ENCODE results near the gene PGP.
"Not testable (repeated sequence)": the region's sequence is repeated elsewhere in the genome, so short reads cannot be mapped to it uniquely, and the experiment has no call there.

The PGP gene

DNA sequence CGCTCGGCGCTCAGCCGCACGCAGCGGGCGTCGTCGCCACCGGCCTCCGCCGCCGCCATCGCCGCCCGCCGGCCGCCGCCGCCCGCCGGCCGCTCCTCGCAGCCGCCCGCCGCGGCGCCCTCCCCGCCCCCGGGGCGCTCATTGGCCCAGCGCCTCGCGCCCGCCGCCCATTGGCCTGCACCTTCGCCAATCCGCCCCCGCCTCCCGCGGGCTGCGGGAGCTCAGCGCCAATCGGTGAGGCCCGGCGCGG lies at the start of gene PGP:
TSS of gene PGP (minus strand) at position 122 of the 250 bp plus-strand sequence. CDS start at position 59, 63 bp downstream.
- no peak for TF ChIP-seq CTCF (IDR thresholded peaks at IDR 0.05; ENCODE audit: low read depth, low read length, missing control alignments)
- Histone ChIP-seq H3K27ac (peak within 1 kb of the TSS; percentile 85), H3K27me3 (replicated peaks) (no peaks in the 10 kb centered on the region), H3K36me3 (replicated peaks) (no peaks in the 10 kb centered on the region), H3K4me3 (ENCODE audit: low read depth, low read length) (peak within 1 kb of the TSS; percentile 74)
- in situ Hi-C loops (cut with HindIII; ENCODE audit: low pct_ligation_motif_present, low sequenced_read_pairs): no loop called here
- DNase-seq: no peak

GRCh38 chr16:2263026-2263425 lies 48.4 kb upstream of the PGP start:
- H3K27ac ChIP-seq; DNase-seq; H3K4me3 ChIP-seq (ENCODE audit: low read depth, low read length); in situ Hi-C loops (cut with HindIII; ENCODE audit: low pct_ligation_motif_present, low sequenced_read_pairs); H3K27me3 ChIP-seq (replicated peaks): not testable (repeated sequence)
- H3K36me3 ChIP-seq (replicated peaks): peaks cover 48% of the 10 kb centered on the region

DNA sequence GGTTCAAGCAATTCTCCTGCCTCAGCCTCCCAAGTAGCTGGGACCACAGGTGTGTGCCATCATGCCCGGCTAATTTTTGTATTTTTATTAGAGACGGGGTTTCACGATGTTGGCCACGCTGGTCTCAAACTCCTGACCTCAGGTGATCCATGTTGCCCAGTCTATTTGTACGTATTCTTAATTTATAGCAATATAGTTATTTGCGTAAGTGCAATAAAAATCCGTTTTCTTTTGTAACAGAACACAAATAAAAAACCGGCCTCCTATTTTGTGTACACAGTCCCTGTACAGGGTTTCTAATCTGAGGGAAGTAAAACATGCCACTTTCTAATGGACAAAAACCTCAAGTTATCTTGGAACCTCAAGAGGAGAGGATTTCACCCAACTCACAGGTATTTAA lies 45.6 kb upstream of the PGP start:
- Histone ChIP-seq H3K4me3 (ENCODE audit: low read depth, low read length) (no peak overlapping the region), H3K27ac (no peak overlapping the region), H3K36me3 (replicated peaks) (peaks cover 76% of the 10 kb centered on the region), H3K27me3 (replicated peaks) (no peaks in the 10 kb centered on the region)
- in situ Hi-C loops (cut with HindIII; ENCODE audit: low pct_ligation_motif_present, low sequenced_read_pairs): no loop called here
- DNase-seq: no peak
- no peak for TF ChIP-seq CTCF (IDR thresholded peaks at IDR 0.05; ENCODE audit: low read depth, low read length, missing control alignments)

DNA sequence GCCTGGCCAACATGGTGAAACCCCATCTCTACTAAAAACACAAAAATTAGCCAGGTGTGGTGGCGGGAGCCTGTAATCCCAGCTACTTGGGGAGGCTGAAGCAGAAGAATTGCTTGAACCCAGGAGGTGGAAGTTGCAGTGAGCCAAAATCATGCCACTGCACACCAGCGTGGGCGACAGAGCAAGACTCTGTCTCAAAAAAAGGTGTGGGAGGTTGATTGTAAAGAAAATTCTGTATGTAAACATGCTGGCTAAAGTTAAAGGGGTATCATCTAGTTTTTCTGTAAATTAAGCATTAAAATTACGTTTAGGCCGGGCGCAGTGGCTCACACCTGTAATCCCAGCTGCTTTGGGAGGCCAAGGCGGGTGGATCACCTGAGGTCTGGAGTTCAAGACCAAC lies 43.9 kb upstream of the PGP start:
- in situ Hi-C loops (cut with HindIII; ENCODE audit: low pct_ligation_motif_present, low sequenced_read_pairs); H3K27me3 ChIP-seq (replicated peaks); H3K4me3 ChIP-seq (ENCODE audit: low read depth, low read length); DNase-seq; H3K27ac ChIP-seq: not testable (repeated sequence)
- H3K36me3 ChIP-seq (replicated peaks): peaks cover 85% of the 10 kb centered on the region

DNA sequence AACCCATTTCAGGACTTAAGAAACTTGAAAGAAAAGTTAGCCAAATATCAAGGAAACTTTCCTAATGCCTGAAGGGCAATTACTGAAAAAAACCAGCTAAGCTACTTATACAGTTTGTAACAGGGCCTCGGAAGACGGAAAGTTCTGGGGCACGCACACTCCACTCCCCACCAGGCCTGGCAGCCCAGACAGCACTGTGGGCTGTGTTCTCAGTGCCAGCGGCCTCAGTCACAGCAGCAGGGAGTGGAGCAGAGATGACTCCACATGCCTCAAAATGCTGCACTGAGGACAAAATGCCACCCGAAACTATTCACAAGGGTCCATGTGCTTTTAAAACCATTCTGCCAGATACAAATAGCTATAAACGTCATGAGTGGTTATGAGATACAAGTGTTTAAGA lies 43.1 kb upstream of the PGP start:
- Histone ChIP-seq H3K27me3 (replicated peaks) (no peaks in the 10 kb centered on the region), H3K36me3 (replicated peaks) (peaks cover 82% of the 10 kb centered on the region), H3K4me3 (ENCODE audit: low read depth, low read length) (no peak overlapping the region), H3K27ac (no peak overlapping the region)
- no peak for TF ChIP-seq CTCF (IDR thresholded peaks at IDR 0.05; ENCODE audit: low read depth, low read length, missing control alignments)
- no peak for DNase-seq
- in situ Hi-C loops (cut with HindIII; ENCODE audit: low pct_ligation_motif_present, low sequenced_read_pairs): no loop called here

DNA sequence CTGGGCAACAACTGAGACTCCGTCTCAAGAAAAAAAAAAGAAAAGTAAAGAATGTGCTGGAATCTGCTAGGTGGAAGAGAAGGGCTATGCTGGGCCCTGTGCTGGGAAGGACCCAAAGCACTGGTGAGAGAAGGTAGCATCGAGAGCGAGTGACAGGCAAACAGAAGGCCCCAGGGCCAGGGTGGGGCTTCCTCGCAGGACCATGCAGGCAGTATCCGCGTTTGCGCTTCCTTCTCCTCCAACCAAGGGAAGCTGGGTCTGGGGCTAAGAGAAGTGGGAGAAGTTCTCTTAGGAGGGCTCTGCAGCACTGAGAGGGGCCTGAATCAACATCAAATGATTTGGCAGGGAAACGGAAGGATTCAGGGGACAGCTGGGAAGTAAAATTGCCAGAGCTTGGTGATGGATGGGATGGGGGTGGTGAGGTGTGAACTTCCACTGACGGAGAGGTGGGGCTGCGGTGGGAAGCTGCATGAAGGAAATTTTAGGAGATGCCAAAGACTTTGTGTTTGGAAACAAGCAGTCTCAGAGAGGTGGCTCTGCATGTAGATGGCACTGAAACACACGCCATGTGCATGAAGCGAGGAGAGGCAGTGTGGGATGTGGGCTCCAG lies 42.0 kb upstream of the PGP start:
- Histone ChIP-seq H3K36me3 (replicated peaks) (peaks cover 77% of the 10 kb centered on the region), H3K27ac (no peak overlapping the region), H3K4me3 (ENCODE audit: low read depth, low read length) (no peak overlapping the region), H3K27me3 (replicated peaks) (no peaks in the 10 kb centered on the region)
- no peak for DNase-seq
- in situ Hi-C loops (cut with HindIII; ENCODE audit: low pct_ligation_motif_present, low sequenced_read_pairs): no loop called here
- TF ChIP-seq CTCF (IDR thresholded peaks at IDR 0.05; ENCODE audit: low read depth, low read length, missing control alignments): no peak

DNA sequence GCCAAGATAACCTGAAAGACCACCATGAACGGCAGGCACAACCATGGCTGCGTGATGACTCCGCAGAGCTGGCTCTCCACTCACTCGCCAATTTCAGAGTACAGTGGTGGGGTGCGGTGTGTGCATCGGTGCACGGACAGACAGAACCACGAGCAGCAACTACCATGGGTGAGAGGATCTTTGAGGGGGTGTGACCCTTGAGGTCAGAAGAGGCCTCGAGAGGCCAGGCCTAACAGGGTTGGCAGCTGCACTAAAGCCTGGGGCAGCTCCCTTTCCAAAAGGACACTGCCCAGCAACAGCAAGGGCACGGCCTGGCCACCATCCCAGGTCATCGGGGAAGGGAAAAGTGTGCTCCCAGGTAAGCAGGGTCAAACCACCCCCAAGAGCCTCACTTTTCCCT lies 38.7 kb upstream of the PGP start:
- no peak for DNase-seq
- TF ChIP-seq CTCF (IDR thresholded peaks at IDR 0.05; ENCODE audit: low read depth, low read length, missing control alignments): no peak
- H3K27ac ChIP-seq: no peak overlapping the region
- in situ Hi-C loops (cut with HindIII; ENCODE audit: low pct_ligation_motif_present, low sequenced_read_pairs): no loop called here
- no peak overlapping the region for H3K4me3 ChIP-seq (ENCODE audit: low read depth, low read length)
- no peaks in the 10 kb centered on the region for H3K27me3 ChIP-seq (replicated peaks)
- peaks cover 55% of the 10 kb centered on the region for H3K36me3 ChIP-seq (replicated peaks)

All from brain microvascular endothelial cell (primary cell).